Hematopoietic multipotent progenitor cell treated with erythropoietin and hydrocortisone succinate and interleukin-3 and kit ligand, for 8 days (in vitro differentiated cells): ENCODE data around the gene CCDC13.

Experiments
- DNase-seq: peaks from one replicate; pipeline ENCODE4 v3.0.0-alpha.2; 2015

CCDC13 gene

DNA sequence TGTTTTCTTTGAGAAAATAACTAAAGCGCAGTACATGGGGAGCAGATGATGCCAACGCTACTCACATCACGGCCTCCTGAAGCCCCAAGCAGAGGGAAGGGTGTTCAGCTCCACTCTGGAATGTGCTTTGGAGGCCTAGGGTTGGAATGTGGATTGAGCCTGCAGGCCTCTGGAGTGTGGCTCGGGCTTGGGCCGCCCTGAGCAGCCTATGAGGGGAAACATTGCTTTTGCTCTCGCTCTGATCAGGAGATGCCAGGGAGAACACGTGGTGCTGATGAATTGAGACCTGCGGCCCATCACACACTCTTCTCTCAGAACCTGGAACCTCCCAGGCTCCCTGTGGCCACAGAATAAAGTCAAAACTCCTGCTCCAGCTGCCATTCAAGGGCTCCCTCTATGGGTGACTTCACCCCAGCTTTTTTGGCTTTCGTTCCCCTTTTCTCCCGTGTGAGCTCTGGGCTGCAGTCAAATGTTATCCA is 23.3 kb downstream of the CCDC13 start:
- DNase-seq, result peak; percentile 47

GRCh38 chr3:42749025-42749752 is 23.9 kb downstream of the CCDC13 start:
- no peak for DNase-seq

- no peak for DNase-seq
Measured at GRCh38 chr3:42747581-42747980, 25.5 kb downstream of the CCDC13 start.

GRCh38 chr3:42746455-42747450 is 26.3 kb downstream of the CCDC13 start:
- DNase-seq, result no peak

DNA sequence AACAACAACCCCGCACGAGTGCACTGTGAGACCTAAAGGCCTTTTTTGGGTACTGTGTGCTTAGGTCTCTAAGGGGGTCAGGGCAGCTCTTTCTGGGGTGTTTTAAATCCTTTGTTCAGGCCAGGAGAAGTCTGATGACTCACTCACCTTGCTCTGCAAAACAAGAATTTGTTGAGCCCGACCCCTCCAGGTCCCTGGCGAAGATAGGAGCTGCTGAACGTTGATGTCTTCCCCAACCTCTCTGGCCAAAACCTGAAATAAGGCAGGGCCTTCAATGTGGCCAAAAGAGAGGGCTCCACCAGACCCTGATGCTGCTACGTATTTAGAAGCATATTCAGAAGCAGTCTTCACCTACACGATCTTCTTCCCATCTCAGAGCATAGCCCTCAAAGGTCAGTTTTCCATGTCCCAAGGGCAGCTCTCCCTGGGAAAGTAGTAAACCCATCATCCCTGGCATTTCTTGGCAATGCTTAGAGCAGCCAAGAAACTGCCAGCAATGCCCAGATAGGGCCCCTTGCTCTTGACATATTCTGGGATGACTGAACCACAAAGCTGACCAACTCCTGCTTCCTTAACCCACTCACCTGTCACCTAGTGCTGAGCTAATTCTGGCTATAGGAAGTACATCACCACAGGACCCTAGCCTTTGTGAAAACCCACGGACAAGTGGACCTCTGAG is 27.1 kb downstream of the CCDC13 start:
- DNase-seq, result no peak

DNA sequence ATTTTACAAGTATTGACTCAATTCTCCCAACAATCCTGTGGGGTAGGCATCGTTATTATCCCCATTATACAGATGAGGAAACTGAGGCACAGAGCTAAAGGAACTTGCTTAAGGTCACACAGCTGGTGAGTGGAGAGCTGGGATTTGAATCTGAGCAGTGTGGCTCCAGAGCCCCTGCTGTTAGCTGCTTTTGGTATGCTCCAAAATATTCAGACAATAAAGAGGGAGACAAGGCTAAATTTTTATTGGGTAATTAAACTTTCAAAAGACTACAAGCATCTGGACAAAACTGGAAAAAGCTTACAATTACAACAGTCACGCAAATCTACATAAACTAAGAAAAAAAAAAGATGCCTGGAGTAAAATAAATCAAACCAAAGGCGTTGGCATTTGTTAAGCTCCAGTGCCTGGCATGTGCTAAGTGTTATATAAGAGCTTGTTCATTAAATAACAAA is 27.7 kb downstream of the CCDC13 start:
- DNase-seq, result no peak

DNA sequence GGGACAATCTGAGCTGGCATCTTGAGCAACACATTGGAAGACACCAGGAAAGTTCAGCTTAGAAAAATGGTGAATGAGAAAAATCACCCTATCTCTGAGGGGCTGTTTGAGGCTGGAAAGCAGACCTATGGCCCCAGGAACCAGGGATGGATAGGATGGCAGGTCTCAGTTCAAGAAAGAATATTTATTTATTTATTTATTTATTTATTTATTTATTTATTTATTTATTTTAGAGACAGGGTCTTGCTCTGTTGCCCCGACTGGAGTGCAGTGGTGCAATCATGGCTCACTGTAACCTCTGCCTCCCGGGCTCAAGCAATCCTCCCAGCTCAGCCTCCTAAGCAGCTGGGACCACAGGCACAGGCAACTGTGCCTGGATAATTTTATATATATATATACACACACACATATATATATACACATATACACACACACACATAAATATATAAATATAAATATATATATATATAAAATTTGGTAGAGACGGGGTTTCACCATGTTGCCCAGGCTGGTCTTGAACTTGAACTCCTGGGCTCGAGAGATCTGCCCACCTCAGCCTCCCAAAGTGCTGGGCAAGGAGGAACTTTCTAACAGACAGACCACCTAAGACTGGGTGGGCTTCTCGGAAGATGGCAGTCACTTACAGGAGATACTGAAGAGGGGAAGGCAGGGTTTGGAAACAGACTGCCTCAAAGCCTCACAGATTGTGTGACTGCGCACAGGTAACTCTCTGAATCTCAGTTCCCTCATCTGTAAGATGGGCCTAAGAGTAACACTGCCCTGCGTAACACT is 29.7 kb downstream of the CCDC13 start:
- DNase-seq, result no peak

GRCh38 chr3:42742688-42743087 is 30.4 kb downstream of the CCDC13 start:
- DNase-seq, result no peak

DNA sequence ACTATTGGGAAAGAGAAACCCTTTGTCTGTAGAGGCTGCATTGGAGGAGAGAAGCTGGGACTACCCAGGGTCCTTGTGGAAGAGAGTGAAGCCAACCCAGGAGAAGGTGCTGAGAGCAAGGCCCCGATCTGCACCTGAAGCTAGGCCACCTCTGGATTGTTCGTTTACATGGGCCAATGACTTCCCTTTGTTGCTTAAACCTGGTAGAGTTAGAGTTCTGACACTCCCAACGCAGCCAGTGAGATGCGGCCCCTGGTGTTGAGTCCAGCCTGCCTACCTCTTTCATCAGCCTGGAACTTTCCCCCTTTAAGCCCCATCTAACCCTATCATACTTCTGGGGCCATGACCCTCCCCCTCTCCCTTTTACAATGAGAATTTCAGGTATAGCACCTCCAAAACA is 30.8 kb downstream of the CCDC13 start:
- no peak for DNase-seq

- DNase-seq, result no peak
Measured at GRCh38 chr3:42741796-42742195, 31.3 kb downstream of the CCDC13 start.

- no peak for DNase-seq
Measured at GRCh38 chr3:42739401-42740158, 33.5 kb downstream of the CCDC13 start.

DNA sequence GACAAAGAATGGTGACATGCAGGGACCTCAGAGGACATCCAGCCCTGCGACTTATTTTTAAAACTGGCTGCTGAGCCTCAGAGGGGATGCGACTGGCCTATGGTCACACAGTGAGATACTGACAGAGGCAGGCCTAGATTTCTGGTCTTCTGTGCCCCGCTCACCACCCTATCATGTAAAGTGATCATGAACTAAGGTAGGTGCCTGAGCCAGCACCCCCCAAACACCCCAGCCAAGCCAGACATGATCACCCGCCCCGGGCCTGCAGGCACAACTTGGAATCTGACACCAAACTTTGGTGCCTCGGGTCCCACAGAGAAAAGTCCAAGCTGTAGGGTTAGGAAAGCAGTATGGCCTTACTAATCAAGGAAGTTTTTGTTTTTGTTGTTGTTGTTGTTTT is 36.5 kb downstream of the CCDC13 start:
- DNase-seq, result no peak

- no peak for DNase-seq
Measured at GRCh38 chr3:42736081-42736480, 37.0 kb downstream of the CCDC13 start.

- no peak for DNase-seq
Measured at GRCh38 chr3:42735615-42736014, 37.4 kb downstream of the CCDC13 start.

- DNase-seq, result no peak
Measured at GRCh38 chr3:42735019-42735418, 38.0 kb downstream of the CCDC13 start.

GRCh38 chr3:42734263-42734860 is 38.7 kb downstream of the CCDC13 start:
- DNase-seq, result no peak

DNA sequence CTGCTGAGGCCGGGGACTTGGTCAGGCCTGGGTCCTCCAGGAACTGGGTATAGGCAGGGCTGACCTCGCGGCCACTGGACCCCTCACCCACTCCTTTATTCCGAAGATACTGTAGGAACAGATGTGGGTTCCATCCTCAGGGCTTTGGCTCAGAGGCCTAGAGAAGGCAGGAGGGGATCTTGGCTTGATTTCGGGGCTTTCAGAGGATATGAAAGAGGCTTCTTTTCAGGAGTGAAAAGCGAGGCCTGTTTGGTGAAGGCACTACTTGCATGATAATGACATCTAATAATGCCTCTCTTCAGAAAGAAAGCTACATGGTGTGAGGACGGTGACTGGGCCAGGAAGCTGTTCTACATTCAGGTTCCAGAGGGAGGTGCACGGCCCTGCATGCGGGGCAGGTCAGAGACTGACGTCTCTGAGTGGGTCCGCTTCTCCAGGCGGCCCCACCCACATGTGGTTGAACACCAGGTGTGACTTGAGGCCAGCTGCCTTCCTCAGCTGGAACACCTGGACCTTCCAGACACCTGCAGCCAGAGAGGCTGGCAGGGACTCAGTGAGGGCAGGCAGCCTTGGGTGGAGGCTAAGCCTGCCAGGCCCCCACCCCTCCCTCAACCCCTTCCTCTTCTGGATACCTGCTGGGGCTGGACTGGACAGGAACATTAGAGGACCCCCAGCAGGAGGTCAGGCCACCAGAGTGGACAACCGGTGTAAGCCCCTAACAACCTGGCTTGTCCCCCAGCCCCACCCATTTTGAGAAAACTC is 39.4 kb downstream of the CCDC13 start:
- DNase-seq, result no peak

DNA sequence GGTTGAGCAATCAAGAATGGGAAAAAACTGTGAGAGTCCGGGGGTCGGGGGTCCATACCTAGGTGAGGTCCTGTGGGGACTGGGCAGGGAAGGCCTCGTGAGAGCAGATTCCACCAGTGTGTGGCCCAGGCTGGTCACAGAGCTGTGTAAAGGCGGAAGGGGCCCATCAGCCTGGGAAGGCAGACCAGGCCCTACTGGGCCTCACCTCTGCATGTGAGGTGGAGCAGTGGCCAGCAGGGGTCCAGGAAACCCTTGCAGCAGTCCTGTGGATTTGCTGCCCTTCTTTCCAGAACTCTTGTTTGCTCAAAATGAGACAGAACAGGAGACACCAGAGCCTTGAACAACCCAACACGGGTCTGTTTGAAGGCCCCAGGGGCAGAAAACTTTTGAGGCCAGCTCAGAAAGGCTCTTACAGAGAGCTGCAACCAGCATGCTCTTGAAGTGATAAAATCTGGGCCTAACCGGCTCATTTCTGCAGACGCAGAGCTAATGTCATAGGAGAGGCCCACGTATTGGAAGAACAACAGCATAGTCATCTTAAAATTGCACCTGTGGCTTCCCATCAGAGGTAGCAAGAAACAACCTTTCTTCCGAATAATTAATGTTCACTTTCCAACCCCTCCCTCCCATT is 40.1 kb downstream of the CCDC13 start:
- no peak for DNase-seq

- DNase-seq, result no peak
Measured at GRCh38 chr3:42732196-42732828, 40.7 kb downstream of the CCDC13 start.
